Naive thymus-derived CD8-positive, alpha-beta T cell (primary cell): ENCODE data around the gene SENP7. TPM values are rescaled to one million over a fixed set of nuclear protein-coding genes. Genes with fewer than 3 reads are reported as not detected.
A peak's percentile ranks its signal among the peaks of the same experiment; 100 is the strongest.

ENCODE experiments used
- ATAC-seq, 2 donors: fragments of 150-1000 bp; cut with Tn5 transposase in 1 of 2; sonication (Bioruptor Pico), chemical (Tn5 transposase) in 1 of 2; 1 replicate in 1 of 2; 2 replicates in 1 of 2; pipeline ENCODE4 v1.10.0; 2021; ENCODE audit warnings: mild to moderate bottlenecking in 2 of 2, moderate library complexity in 2 of 2
- POLR2A ChIA-PET: fragments of 350-600 bp; sonication (Branson Sonifier 250); formaldehyde crosslinking; loops from one replicate; lab custom pipeline; 2021; ENCODE audit warnings: antibody characterized with exemption; lab: Charles Lee
- DNase-seq, 10 donors: peaks; one replicate each; pipeline versions ENCODE4 v3.0.0 to v3.0.0-alpha.2; 2020 to 2022
- H3K27ac Mint-ChIP-seq, 10 donors: one replicate each; pipeline ENCODE4 v1.8.0; 2020 to 2022; ENCODE audit warnings: mild to moderate bottlenecking in 10 of 10, mixed read lengths in 10 of 10, moderate library complexity in 4 of 10, inconsistent platforms in 1 of 10
- H3K27me3 Mint-ChIP-seq, 5 donors: one replicate each; pipeline ENCODE4 v1.8.0; 2021 to 2022; ENCODE audit warnings: mixed read lengths in 5 of 5
- H3K36me3 Mint-ChIP-seq, 3 donors: one replicate each; pipeline ENCODE4 v1.8.0; 2020 to 2022; ENCODE audit warnings: mixed read lengths in 3 of 3, mild to moderate bottlenecking in 2 of 3, inconsistent platforms in 1 of 3
- H3K4me1 Mint-ChIP-seq, 4 donors: one replicate each; pipeline ENCODE4 v1.8.0; 2021 to 2022; ENCODE audit warnings: mixed read lengths in 4 of 4
- H3K4me3 Mint-ChIP-seq, 10 donors: one replicate each; pipeline ENCODE4 v1.8.0; 2020 to 2022; ENCODE audit warnings: mild to moderate bottlenecking in 10 of 10, mixed read lengths in 10 of 10, moderate library complexity in 6 of 10, inconsistent platforms in 1 of 10
- H3K9me3 Mint-ChIP-seq, 9 donors: one replicate each; pipeline ENCODE4 v1.8.0; 2020 to 2022; ENCODE audit warnings: mixed read lengths in 9 of 9, mild to moderate bottlenecking in 3 of 9, inconsistent platforms in 1 of 9, moderate library complexity in 1 of 9
- polyA plus RNA-seq, 3 donors: library from polyadenylated mRNA; unstranded; fragments of 300-500 nt; fragmentation: Illumina TruSeq; gene quantifications; one replicate each; pipeline ENCODE4 v1.2.3, GENCODE V29; 2021
- total RNA-seq, 8 experiments: library from RNA in 2 of 8; stranded (reverse) in 2 of 8; gene quantifications; one replicate each; pipeline ENCODE4 v1.2.3 and lab custom pipeline; 2021 to 2026

Gene SENP7
- total and polyA plus RNA-seq, 5 experiments from 2014 or later = 6.7 to 72.5 (median 11.2) TPM

DNA sequence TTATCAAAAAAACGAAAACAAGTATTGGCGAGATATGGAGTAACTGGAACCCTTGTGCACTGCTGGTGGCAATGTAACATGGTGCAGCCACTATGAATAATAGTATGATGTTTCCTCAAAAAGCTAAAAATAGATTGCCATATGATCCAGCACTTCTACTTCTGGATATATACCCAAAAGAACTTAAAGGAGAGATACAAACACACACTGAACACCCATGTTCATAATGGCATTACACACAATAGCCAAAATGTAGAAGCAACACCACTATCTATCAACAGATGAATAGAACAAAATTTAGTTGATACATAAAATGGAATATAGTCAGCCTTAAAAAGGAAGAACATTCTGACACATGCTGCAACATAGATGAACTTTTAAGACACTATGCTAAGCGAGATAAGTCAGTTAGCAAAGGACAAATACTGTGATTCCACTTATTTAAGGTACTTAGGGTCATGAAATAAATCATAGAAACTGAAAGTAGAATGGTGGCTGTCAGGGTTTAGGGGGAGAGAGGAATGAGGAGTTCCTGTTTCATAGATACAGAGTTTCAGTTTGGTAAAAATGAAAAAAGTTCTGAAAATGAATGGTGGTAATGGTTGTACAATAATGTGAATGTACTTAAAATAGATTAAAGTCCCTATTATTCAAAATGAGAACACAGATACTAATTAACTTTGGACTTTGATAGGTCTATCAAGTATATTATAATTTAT is 133.2 kb downstream of the SENP7 start:
- Mint-ChIP-seq H3K9me3 (no peaks in the 10 kb centered on the region), H3K4me1 (peaks cover 20 to 53% (median 49%) of the 10 kb centered on the region in 4 donors), H3K4me3 (peak overlapping the region; percentile 30 to 73 (median 55)), H3K27ac (peak overlapping the region; percentile 28 to 81 (median 70)), H3K27me3 (no peaks in the 10 kb centered on the region), H3K36me3 (peaks cover 0 to 8% (median 8%) of the 10 kb centered on the region in 3 donors)
- peak; percentile 65 to 79 for ATAC-seq
- peak in 2 of 10 donors; percentile 17 to 23 for DNase-seq
- POLR2A ChIA-PET = no interaction called here

DNA sequence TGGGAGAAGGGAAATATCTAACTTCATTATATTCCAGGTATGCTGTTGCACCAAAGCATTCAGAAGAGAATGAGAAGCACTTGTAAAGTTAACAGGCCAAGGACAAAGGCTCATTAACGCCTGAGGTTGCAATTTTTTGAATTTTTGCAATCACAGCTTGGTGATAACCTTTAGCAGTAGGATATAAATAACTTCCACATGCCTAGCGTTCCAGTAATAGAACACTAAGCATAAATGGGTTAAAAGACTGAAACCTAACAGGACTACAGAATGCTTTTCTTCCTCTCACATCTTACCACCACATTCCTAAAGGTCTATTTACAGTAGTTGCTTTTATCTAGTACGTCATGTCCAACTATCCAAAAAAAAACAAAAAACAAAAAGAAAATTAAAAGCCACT is 135.2 kb downstream of the SENP7 start:
- H3K4me1 Mint-ChIP-seq = peaks cover 20 to 55% (median 52%) of the 10 kb centered on the region in 4 donors
- ATAC-seq (no peak), DNase-seq (no peak)
- no peaks in the 10 kb centered on the region for H3K27me3 Mint-ChIP-seq
- no peak overlapping the region for H3K4me3 Mint-ChIP-seq
- POLR2A ChIA-PET = no interaction called here
- peaks cover 0 to 14% (median 7%) of the 10 kb centered on the region in 3 donors for H3K36me3 Mint-ChIP-seq
- H3K9me3 Mint-ChIP-seq = no peaks in the 10 kb centered on the region
- peak overlapping the region in 5 of 10 donors; percentile 23 to 80 (median 32) for H3K27ac Mint-ChIP-seq

GRCh38 chr3:101377209-101377608 is 135.8 kb downstream of the SENP7 start:
- Mint-ChIP-seq H3K27me3 (no peaks in the 10 kb centered on the region), H3K4me3 (no peak overlapping the region), H3K36me3 (peaks cover 0 to 14% (median 7%) of the 10 kb centered on the region in 3 donors), H3K4me1 (peaks cover 20 to 54% (median 50%) of the 10 kb centered on the region in 4 donors), H3K27ac (peak overlapping the region in 5 of 10 donors; percentile 5 to 84 (median 8)), H3K9me3 (no peaks in the 10 kb centered on the region)
- ATAC-seq (no peak), DNase-seq (no peak)
- POLR2A ChIA-PET = no interaction called here

DNA sequence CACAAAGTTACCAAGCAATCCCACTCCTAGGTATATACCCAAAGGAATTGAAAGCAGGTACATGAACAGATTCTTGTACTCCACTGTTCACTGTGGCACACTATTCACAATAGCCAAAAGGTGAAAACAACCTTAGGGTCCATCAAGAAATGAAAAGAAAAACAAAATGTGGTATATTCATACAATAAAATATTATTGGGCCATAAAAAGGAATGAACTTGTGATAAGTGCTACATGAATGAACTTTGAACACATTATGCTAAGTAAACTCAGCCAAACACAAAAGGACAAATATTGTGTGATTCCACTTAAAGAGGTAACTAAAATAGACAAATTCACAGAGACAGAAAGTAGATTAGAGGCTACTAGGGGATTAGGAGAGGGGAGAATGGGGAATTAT is 137.4 kb downstream of the SENP7 start:
- POLR2A ChIA-PET = no interaction called here
- Mint-ChIP-seq H3K27me3 (no peaks in the 10 kb centered on the region), H3K36me3 (peaks cover 0 to 26% (median 7%) of the 10 kb centered on the region in 3 donors), H3K9me3 (no peaks in the 10 kb centered on the region), H3K4me3 (no peak overlapping the region), H3K27ac (peak overlapping the region in 2 of 10 donors; percentile 2 to 58), H3K4me1 (peaks cover 20 to 54% (median 41%) of the 10 kb centered on the region in 4 donors)
- no peak for DNase-seq
- ATAC-seq = no peak

DNA sequence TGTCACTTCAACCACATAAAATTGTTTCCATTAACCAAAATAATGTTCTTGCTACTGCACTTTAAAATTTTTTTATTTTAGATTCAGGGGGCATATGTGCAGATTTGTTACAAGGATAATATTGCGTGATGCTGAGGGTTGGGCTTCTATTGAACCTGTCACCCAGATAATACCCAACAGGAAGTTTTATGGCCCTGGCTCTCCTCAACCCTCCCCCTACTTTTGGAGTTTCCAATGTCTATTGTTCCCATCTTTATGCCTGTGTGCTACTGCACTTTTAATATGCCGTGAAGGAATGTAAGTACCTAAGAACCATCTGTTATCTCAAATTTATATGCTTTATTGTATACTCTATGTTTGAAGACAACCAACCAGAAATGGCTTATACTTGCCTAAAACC is 150.6 kb downstream of the SENP7 start:
- Mint-ChIP-seq H3K27me3 (no peaks in the 10 kb centered on the region), H3K36me3 (peaks cover 9 to 82% (median 42%) of the 10 kb centered on the region in 3 donors), H3K4me3 (no peak overlapping the region), H3K27ac (no peak overlapping the region), H3K9me3 (peaks cover 0 to 8% (median 0%) of the 10 kb centered on the region in 9 donors), H3K4me1 (no peaks in the 10 kb centered on the region)
- no peak for ATAC-seq
- no peak for DNase-seq
- POLR2A ChIA-PET = no interaction called here

GRCh38 chr3:101351829-101352228 is 161.2 kb downstream of the SENP7 start:
- H3K27ac Mint-ChIP-seq = no peak overlapping the region
- POLR2A ChIA-PET = no interaction called here
- no peaks in the 10 kb centered on the region for H3K4me1 Mint-ChIP-seq
- no peaks in the 10 kb centered on the region for H3K27me3 Mint-ChIP-seq
- ATAC-seq (no peak), DNase-seq (no peak)
- no peak overlapping the region for H3K4me3 Mint-ChIP-seq
- no peaks in the 10 kb centered on the region for H3K9me3 Mint-ChIP-seq
- H3K36me3 Mint-ChIP-seq = peaks cover 0 to 49% (median 18%) of the 10 kb centered on the region in 3 donors

GRCh38 chr3:101340591-101340990 is 172.4 kb downstream of the SENP7 start:
- Mint-ChIP-seq H3K4me1 (peaks cover 0 to 2% (median 0%) of the 10 kb centered on the region in 4 donors), H3K4me3 (no peak overlapping the region), H3K27me3 (no peaks in the 10 kb centered on the region), H3K9me3 (no peaks in the 10 kb centered on the region), H3K27ac (peak overlapping the region in 2 of 10 donors; percentile 17 to 42), H3K36me3 (peaks cover 0 to 83% (median 20%) of the 10 kb centered on the region in 3 donors)
- POLR2A ChIA-PET = interaction anchor here (0.6 kb wide), 1 partner anchor 839 kb away, joined by 3 read pairs; no protein-coding TSS in a partner anchor
- ATAC-seq = no peak
- no peak for DNase-seq

DNA sequence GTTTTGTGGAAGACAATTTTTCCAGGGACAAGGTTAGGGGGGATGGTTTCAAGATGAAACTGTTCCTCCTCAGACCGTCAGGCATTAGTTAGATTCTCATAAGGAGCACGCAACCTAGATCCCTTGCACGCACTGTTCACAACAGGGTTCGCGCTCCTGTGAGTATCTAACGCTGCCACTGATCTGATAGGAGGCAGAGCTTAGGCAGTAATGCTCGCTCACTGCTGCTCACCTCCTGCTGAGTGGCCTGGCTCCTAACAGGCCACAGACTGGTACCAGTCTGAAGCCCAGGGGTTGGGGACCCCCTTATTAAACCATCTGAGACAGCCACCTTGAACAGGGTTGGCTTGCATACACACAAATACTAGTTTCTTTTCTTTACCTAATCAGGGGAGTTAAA is 179.1 kb downstream of the SENP7 start:
- Mint-ChIP-seq H3K36me3 (peaks cover 0 to 71% (median 12%) of the 10 kb centered on the region in 3 donors), H3K27me3 (no peaks in the 10 kb centered on the region)

DNA sequence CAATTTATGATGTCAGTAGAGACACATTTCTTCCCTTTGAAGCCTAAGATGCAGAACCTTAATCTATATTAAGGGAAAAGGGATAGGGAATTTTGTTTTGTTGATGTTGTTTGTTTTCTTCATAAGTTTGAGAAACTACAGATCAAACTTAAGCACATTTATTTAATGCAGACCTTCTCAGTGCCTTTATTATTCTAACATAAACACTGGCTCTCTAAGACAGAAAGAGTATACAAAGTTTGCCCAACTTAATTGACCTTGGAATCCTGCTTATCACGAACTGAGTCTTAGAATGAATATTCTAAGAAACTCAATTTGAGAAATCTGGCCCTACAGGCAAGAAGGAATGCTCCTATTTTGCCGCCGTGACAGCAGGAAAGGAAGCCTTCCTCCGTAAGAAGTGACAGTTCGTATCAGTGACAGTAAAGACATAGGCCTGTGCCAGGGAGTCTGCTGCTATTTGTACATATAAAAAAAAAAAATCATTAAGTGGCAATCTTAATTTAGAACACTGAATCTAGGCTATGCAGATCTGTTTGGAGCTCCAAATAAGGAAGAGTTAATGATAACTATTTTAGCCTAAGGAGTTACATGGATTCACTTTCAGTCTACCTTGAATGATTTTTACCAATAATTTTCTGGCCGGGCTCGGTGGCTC is 183.9 kb downstream of the SENP7 start:
- Mint-ChIP-seq H3K36me3 (peaks cover 4 to 63% (median 20%) of the 10 kb centered on the region in 3 donors), H3K27me3 (no peaks in the 10 kb centered on the region), H3K4me1 (no peaks in the 10 kb centered on the region), H3K4me3 (no peak overlapping the region), H3K9me3 (no peaks in the 10 kb centered on the region), H3K27ac (no peak overlapping the region)
- no peak for ATAC-seq
- POLR2A ChIA-PET = no interaction called here
- DNase-seq = no peak

More for the DNA sequence above, 179.1 kb downstream of the SENP7 start:
- DNase-seq (no peak), ATAC-seq (no peak)
- H3K4me3 Mint-ChIP-seq = no peak overlapping the region
- H3K4me1 Mint-ChIP-seq = no peaks in the 10 kb centered on the region
- POLR2A ChIA-PET = no interaction called here
- H3K27ac Mint-ChIP-seq = no peak overlapping the region
- no peaks in the 10 kb centered on the region for H3K9me3 Mint-ChIP-seq

GRCh38 chr3:101325393-101326134 is 187.4 kb downstream of the SENP7 start:
- ATAC-seq = no peak
- no peak overlapping the region for H3K4me3 Mint-ChIP-seq
- DNase-seq = no peak
- H3K27me3 Mint-ChIP-seq = no peaks in the 10 kb centered on the region
- no peak overlapping the region for H3K27ac Mint-ChIP-seq
- H3K9me3 Mint-ChIP-seq = no peaks in the 10 kb centered on the region
- no peaks in the 10 kb centered on the region for H3K4me1 Mint-ChIP-seq
- POLR2A ChIA-PET = no interaction called here
- peaks cover 4 to 52% (median 17%) of the 10 kb centered on the region in 3 donors for H3K36me3 Mint-ChIP-seq

DNA sequence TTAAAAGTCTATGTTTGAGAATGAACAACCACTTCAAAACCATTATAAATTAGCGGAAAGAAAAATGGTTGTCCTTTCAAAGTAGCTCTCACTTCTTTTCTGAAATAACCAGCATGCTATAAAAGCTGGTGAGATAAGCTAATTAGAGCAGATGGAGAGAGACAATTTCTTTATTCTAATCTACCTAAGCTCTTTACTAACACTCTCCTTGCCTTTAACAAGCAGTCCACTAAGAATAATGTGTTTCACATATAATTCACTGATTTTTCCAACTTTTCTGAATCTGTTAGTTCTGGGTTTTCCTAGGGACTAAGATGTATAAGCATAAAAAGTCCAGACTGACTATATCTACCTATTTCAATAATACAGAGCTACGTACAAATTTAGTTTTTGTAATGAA is 192.5 kb downstream of the SENP7 start, which contains the start of gene IMPG2:
Gene IMPG2, minus strand, starts transcription at position 101 of the 400 bp plus-strand sequence. CDS start 203 bp downstream, outside the sequence.
- no peak for DNase-seq
- Mint-ChIP-seq H3K27ac (no peak within 1 kb of the TSS), H3K4me1 (no peaks in the 10 kb centered on the region), H3K4me3 (no peak within 1 kb of the TSS), H3K9me3 (no peaks in the 10 kb centered on the region), H3K36me3 (peaks cover 0 to 14% (median 6%) of the 10 kb centered on the region in 3 donors), H3K27me3 (no peaks in the 10 kb centered on the region)
- POLR2A ChIA-PET = no interaction called here
- ATAC-seq = no peak

DNA sequence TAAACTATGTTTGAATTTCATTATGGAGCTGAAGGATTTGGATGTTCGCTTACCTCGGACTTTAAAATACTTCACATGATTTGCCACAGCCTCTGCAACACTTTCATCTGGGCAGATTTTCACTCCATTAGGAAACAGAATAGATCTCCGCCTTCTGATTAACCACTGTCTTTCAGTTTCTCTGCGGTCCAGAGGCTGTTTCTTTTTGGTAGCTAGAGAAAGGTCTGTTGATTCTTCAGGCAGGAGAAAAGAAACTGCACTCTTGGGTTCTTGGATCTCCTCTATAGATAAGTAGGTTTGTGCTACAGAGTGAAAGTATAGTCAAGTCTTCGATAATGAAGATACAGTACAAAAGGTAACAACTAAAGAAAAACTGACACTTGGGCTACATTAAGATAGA is 193.5 kb downstream of the SENP7 start:
- ATAC-seq (no peak), DNase-seq (no peak)
- Mint-ChIP-seq H3K9me3 (no peaks in the 10 kb centered on the region), H3K4me3 (no peak overlapping the region), H3K36me3 (peaks cover 0 to 14% (median 12%) of the 10 kb centered on the region in 3 donors), H3K27me3 (no peaks in the 10 kb centered on the region), H3K27ac (no peak overlapping the region), H3K4me1 (no peaks in the 10 kb centered on the region)
- POLR2A ChIA-PET = no interaction called here
